Suprapubic skin (tissue), 4 donors: ENCODE data around the gene CACNA1I. TPM values are rescaled to one million over a fixed set of nuclear protein-coding genes. Genes with fewer than 3 reads are reported as not detected.

Experiments used
- DNase-seq, 2 donors: peaks; one replicate each; pipeline ENCODE4 v3.0.0-alpha.2; 2019; ENCODE audit warnings: low spot score in 2 of 2
- H3K27ac ChIP-seq: fragments of 200-600 bp; sonication (generic); one replicate; pipeline ENCODE4 v1.5.1; 2019
- H3K27me3 ChIP-seq: fragments of 200-600 bp; sonication (generic); one replicate; pipeline ENCODE4 v1.5.1; 2019
- H3K36me3 ChIP-seq: fragments of 200-600 bp; sonication (generic); one replicate; pipeline ENCODE4 v1.5.1; 2019
- H3K4me1 ChIP-seq: fragments of 200-600 bp; sonication (generic); one replicate; pipeline ENCODE4 v1.5.1; 2019
- H3K4me3 ChIP-seq: fragments of 200-600 bp; sonication (generic); one replicate; pipeline ENCODE4 v1.5.1; 2019; ENCODE audit warnings: mild to moderate bottlenecking
- H3K9me3 ChIP-seq: fragments of 200-600 bp; sonication (generic); one replicate; pipeline ENCODE4 v1.5.1; 2019
- CTCF ChIP-seq, 2 donors: fragments of 200-600 bp in 1 of 2; fragments of 450-650 bp in 1 of 2; sonication (generic) in 1 of 2; IDR thresholded peaks; one replicate each; pipeline ENCODE4 v1.5.1; 2016 to 2019; ENCODE audit warnings: antibody characterized with exemption in 2 of 2, mild to moderate bottlenecking in 1 of 2, moderate library complexity in 1 of 2
- EP300 ChIP-seq: sonication (generic); formaldehyde crosslinking; IDR thresholded peaks from one replicate; pipeline ENCODE4 v1.6.1; 2017; ENCODE audit warnings: antibody characterized with exemption
- POLR2A ChIP-seq, 2 donors: fragments of 450-650 bp; IDR thresholded peaks; one replicate each; pipeline ENCODE4 v1.6.1; 2017; ENCODE audit warnings: antibody characterized with exemption in 2 of 2, mild to moderate bottlenecking in 2 of 2, moderate library complexity in 2 of 2
- POLR2AphosphoS5 ChIP-seq, 3 donors: sonication (generic); formaldehyde crosslinking; IDR thresholded peaks; one replicate each; pipeline ENCODE4 v1.6.1; 2017; ENCODE audit warnings: antibody characterized with exemption in 3 of 3
- WGBS: methylation state at CpG from one replicate; pipeline ENCODE4 v1.1.5; 2018; 5-methylcytosine and 5-hydroxymethylcytosine counted together
- total RNA-seq, 4 donors: library from RNA; depleted of rRNA; stranded (reverse); fragments of >200 nt; gene quantifications; one replicate each; pipeline ENCODE4 v1.1.0, GENCODE V29; 2016

Gene CACNA1I
- total RNA-seq, 4 donors from 2014 or later, result 0.08 to 0.80 (median 0.17) TPM; not detected in 1

- 81% methylated on average over 12 of the region's 16 CpGs for WGBS
- H3K27me3 ChIP-seq, result peaks cover 38% of the 10 kb centered on the region
These were observed 82.6 kb downstream of the CACNA1I start for GRCh38 chr22:39652990-39653786.

GRCh38 chr22:39653787-39654077 is 83.2 kb downstream of the CACNA1I start:
- no peak overlapping the region for H3K27ac ChIP-seq

More at GRCh38 chr22:39652990-39653786, 82.6 kb downstream of the CACNA1I start:
- no peak overlapping the region for H3K27ac ChIP-seq
- H3K4me1 ChIP-seq, result no peaks in the 10 kb centered on the region
- no peaks in the 10 kb centered on the region for H3K9me3 ChIP-seq
- H3K36me3 ChIP-seq, result no peaks in the 10 kb centered on the region
- TF ChIP-seq POLR2AphosphoS5 (IDR thresholded peaks at IDR 0.05) (no peak), EP300 (no peak), POLR2A (IDR thresholded peaks at IDR 0.05) (no peak), CTCF (IDR thresholded peaks at IDR 0.05) (no peak)
- DNase-seq, result no peak
- H3K4me3 ChIP-seq, result no peak overlapping the region

GRCh38 chr22:39654131-39654926 is 83.8 kb downstream of the CACNA1I start:
- TF ChIP-seq EP300 (no peak), POLR2AphosphoS5 (IDR thresholded peaks at IDR 0.05) (no peak), CTCF (IDR thresholded peaks at IDR 0.05) (no peak), POLR2A (IDR thresholded peaks at IDR 0.05) (no peak)
- H3K36me3 ChIP-seq, result no peaks in the 10 kb centered on the region
- no peak for DNase-seq
- H3K4me3 ChIP-seq, result no peak overlapping the region
- H3K27ac ChIP-seq, result no peak overlapping the region
- H3K4me1 ChIP-seq, result no peaks in the 10 kb centered on the region
- peaks cover 46% of the 10 kb centered on the region for H3K27me3 ChIP-seq
- no peaks in the 10 kb centered on the region for H3K9me3 ChIP-seq
- WGBS, result 89% methylated on average over 7 of the region's 10 CpGs

More at GRCh38 chr22:39653787-39654077, 83.2 kb downstream of the CACNA1I start:
- Histone ChIP-seq H3K9me3 (no peaks in the 10 kb centered on the region), H3K4me1 (no peaks in the 10 kb centered on the region), H3K27me3 (peaks cover 42% of the 10 kb centered on the region), H3K36me3 (no peaks in the 10 kb centered on the region), H3K4me3 (no peak overlapping the region)
- 90% methylated on average over 2 of the region's 3 CpGs for WGBS
- no peak for DNase-seq
- TF ChIP-seq CTCF (IDR thresholded peaks at IDR 0.05) (no peak), EP300 (no peak), POLR2AphosphoS5 (IDR thresholded peaks at IDR 0.05) (no peak), POLR2A (IDR thresholded peaks at IDR 0.05) (no peak)

- no peaks in the 10 kb centered on the region for H3K9me3 ChIP-seq
- WGBS, result 71% methylated on average over 3 of the region's 8 CpGs
- peaks cover 54% of the 10 kb centered on the region for H3K27me3 ChIP-seq
- TF ChIP-seq POLR2A (IDR thresholded peaks at IDR 0.05) (no peak), POLR2AphosphoS5 (IDR thresholded peaks at IDR 0.05) (no peak), CTCF (IDR thresholded peaks at IDR 0.05) (no peak), EP300 (no peak)
- H3K36me3 ChIP-seq, result no peaks in the 10 kb centered on the region
- H3K4me3 ChIP-seq, result no peak overlapping the region
- DNase-seq, result no peak
- H3K4me1 ChIP-seq, result no peaks in the 10 kb centered on the region
- H3K27ac ChIP-seq, result no peak overlapping the region
These were observed 84.5 kb downstream of the CACNA1I start for GRCh38 chr22:39655004-39655579.

- Histone ChIP-seq H3K9me3 (no peaks in the 10 kb centered on the region), H3K36me3 (no peaks in the 10 kb centered on the region), H3K4me1 (no peaks in the 10 kb centered on the region), H3K4me3 (no peak overlapping the region), H3K27ac (no peak overlapping the region), H3K27me3 (peaks cover 61% of the 10 kb centered on the region)
- DNase-seq, result no peak
- WGBS, result 52% methylated on average over 15 of the region's 15 CpGs
- no peak for TF ChIP-seq CTCF (IDR thresholded peaks at IDR 0.05)
- TF ChIP-seq EP300, result no peak
- TF ChIP-seq POLR2AphosphoS5 (IDR thresholded peaks at IDR 0.05), result no peak
- TF ChIP-seq POLR2A (IDR thresholded peaks at IDR 0.05), result no peak
These were observed 85.3 kb downstream of the CACNA1I start for GRCh38 chr22:39655831-39656230.
